Esophagus squamous epithelium (tissue), 4 donors: Measurements from ENCODE around the gene DOCK1.

ENCODE experiments used
- POLR2A ChIP-seq, 4 donors: fragments of 450-650 bp; IDR thresholded peaks; one replicate each; pipeline ENCODE4 v1.6.1; 2017; ENCODE audit warnings: antibody characterized with exemption in 4 of 4, mild to moderate bottlenecking in 4 of 4, moderate library complexity in 3 of 4
- TF ChIP-seq, protein P1 (sequence below), 6 experiments: fragments of 450-650 bp in 4 of 6; fragments of 200-600 bp in 2 of 6; sonication (generic) in 2 of 6; IDR thresholded peaks; one replicate each; pipeline ENCODE4 v1.5.1; 2016 to 2019; ENCODE audit warnings: antibody characterized with exemption in 6 of 6, mild to moderate bottlenecking in 4 of 6, moderate library complexity in 4 of 6

GRCh38 chr10:127059314-127059713, 154.1 kb downstream of the DOCK1 start:
- TF ChIP-seq POLR2A (IDR thresholded peaks at IDR 0.05), result no peak
- TF ChIP-seq, protein P1, sequence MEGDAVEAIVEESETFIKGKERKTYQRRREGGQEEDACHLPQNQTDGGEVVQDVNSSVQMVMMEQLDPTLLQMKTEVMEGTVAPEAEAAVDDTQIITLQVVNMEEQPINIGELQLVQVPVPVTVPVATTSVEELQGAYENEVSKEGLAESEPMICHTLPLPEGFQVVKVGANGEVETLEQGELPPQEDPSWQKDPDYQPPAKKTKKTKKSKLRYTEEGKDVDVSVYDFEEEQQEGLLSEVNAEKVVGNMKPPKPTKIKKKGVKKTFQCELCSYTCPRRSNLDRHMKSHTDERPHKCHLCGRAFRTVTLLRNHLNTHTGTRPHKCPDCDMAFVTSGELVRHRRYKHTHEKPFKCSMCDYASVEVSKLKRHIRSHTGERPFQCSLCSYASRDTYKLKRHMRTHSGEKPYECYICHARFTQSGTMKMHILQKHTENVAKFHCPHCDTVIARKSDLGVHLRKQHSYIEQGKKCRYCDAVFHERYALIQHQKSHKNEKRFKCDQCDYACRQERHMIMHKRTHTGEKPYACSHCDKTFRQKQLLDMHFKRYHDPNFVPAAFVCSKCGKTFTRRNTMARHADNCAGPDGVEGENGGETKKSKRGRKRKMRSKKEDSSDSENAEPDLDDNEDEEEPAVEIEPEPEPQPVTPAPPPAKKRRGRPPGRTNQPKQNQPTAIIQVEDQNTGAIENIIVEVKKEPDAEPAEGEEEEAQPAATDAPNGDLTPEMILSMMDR (IDR thresholded peaks at IDR 0.05), result no peak
